ENCODE measurements around the gene CCDC61. TPM values are rescaled to one million over a fixed set of nuclear protein-coding genes. Genes with fewer than 3 reads are reported as not detected.

CCDC61 gene
- total RNA-seq, 1 experiment from 2014 or later, result 10.5 TPM

GRCh38 chr19:46000491-46001246 is 5.4 kb downstream of the CCDC61 start:
- no peak for DNase-seq
- H3K36me3 ChIP-seq, result no peaks in the 10 kb centered on the region
- no peaks in the 10 kb centered on the region for H3K27me3 ChIP-seq
- no peak overlapping the region for H3K4me3 ChIP-seq
- H3K9me3 ChIP-seq, result no peaks in the 10 kb centered on the region

- DNase-seq, result no peak
- H3K9me3 ChIP-seq, result no peaks in the 10 kb centered on the region
- H3K4me3 ChIP-seq, result no peak overlapping the region
- H3K36me3 ChIP-seq, result no peaks in the 10 kb centered on the region
- H3K27me3 ChIP-seq, result no peaks in the 10 kb centered on the region
Measured at GRCh38 chr19:46002678-46003275, 7.5 kb downstream of the CCDC61 start.

- no peaks in the 10 kb centered on the region for H3K27me3 ChIP-seq
- no peaks in the 10 kb centered on the region for H3K36me3 ChIP-seq
- DNase-seq, result no peak
- no peaks in the 10 kb centered on the region for H3K9me3 ChIP-seq
- no peak overlapping the region for H3K4me3 ChIP-seq
Measured at GRCh38 chr19:46006411-46006810, 11.1 kb downstream of the CCDC61 start.

GRCh38 chr19:46009530-46010510 is 14.6 kb downstream of the CCDC61 start:
- Histone ChIP-seq H3K4me3 (no peak overlapping the region), H3K36me3 (no peaks in the 10 kb centered on the region), H3K9me3 (no peaks in the 10 kb centered on the region), H3K27me3 (no peaks in the 10 kb centered on the region)
- peak; percentile 59 for DNase-seq

GRCh38 chr19:46014534-46014933 is 19.3 kb downstream of the CCDC61 start:
- H3K4me3 ChIP-seq, result no peak overlapping the region
- DNase-seq, result no peak

GRCh38 chr19:46014941-46015686 is 19.8 kb downstream of the CCDC61 start:
- Histone ChIP-seq H3K9me3 (no peaks in the 10 kb centered on the region), H3K27me3 (no peaks in the 10 kb centered on the region), H3K36me3 (peaks cover 3% of the 10 kb centered on the region; the same call in 1 of the 2 replicates), H3K4me3 (no peak overlapping the region)
- no peak for DNase-seq

More at GRCh38 chr19:46014534-46014933, 19.3 kb downstream of the CCDC61 start:
- no peaks in the 10 kb centered on the region for H3K9me3 ChIP-seq
- H3K36me3 ChIP-seq, result peaks cover 3% of the 10 kb centered on the region; the same call in 1 of the 2 replicates
- no peaks in the 10 kb centered on the region for H3K27me3 ChIP-seq

- Histone ChIP-seq H3K27me3 (no peaks in the 10 kb centered on the region), H3K9me3 (no peaks in the 10 kb centered on the region), H3K4me3 (no peak overlapping the region), H3K36me3 (peaks cover 3% of the 10 kb centered on the region; the same call in 1 of the 2 replicates)
- no peak for DNase-seq
Measured at GRCh38 chr19:46015687-46016425, 20.6 kb downstream of the CCDC61 start.

- Histone ChIP-seq H3K4me3 (peak overlapping the region; percentile 48), H3K36me3 (peaks cover 3% of the 10 kb centered on the region; the same call in 1 of the 2 replicates), H3K9me3 (no peaks in the 10 kb centered on the region), H3K27me3 (no peaks in the 10 kb centered on the region)
- peak; percentile 74 for DNase-seq
Measured at GRCh38 chr19:46016426-46017094, 21.3 kb downstream of the CCDC61 start.

GRCh38 chr19:46017095-46017429 is 21.8 kb downstream of the CCDC61 start:
- H3K27me3 ChIP-seq, result no peaks in the 10 kb centered on the region
- no peaks in the 10 kb centered on the region for H3K9me3 ChIP-seq
- no peak for DNase-seq
- H3K4me3 ChIP-seq, result no peak overlapping the region; the same call in 1 of the 2 replicates
- peaks cover 3% of the 10 kb centered on the region; the same call in 1 of the 2 replicates for H3K36me3 ChIP-seq

GRCh38 chr19:46017874-46018675 is 22.8 kb downstream of the CCDC61 start:
- H3K36me3 ChIP-seq, result peaks cover 3% of the 10 kb centered on the region; the same call in 1 of the 2 replicates
- H3K27me3 ChIP-seq, result no peaks in the 10 kb centered on the region
- no peaks in the 10 kb centered on the region for H3K9me3 ChIP-seq
- H3K4me3 ChIP-seq, result no peak overlapping the region
- DNase-seq, result no peak

GRCh38 chr19:46018729-46019251 is 23.5 kb downstream of the CCDC61 start:
- no peak overlapping the region for H3K4me3 ChIP-seq
- H3K9me3 ChIP-seq, result no peaks in the 10 kb centered on the region
- no peak for DNase-seq
- no peaks in the 10 kb centered on the region for H3K27me3 ChIP-seq
- H3K36me3 ChIP-seq, result peaks cover 3% of the 10 kb centered on the region; the same call in 1 of the 2 replicates

GRCh38 chr19:46019270-46019669 is 24.0 kb downstream of the CCDC61 start:
- no peak for DNase-seq
- no peaks in the 10 kb centered on the region for H3K27me3 ChIP-seq

GRCh38 chr19:46020819-46021125 is 25.5 kb downstream of the CCDC61 start:
- peaks cover 3% of the 10 kb centered on the region; the same call in 1 of the 2 replicates for H3K36me3 ChIP-seq
- no peak for DNase-seq
- no peak overlapping the region for H3K4me3 ChIP-seq
- no peaks in the 10 kb centered on the region for H3K27me3 ChIP-seq
- no peaks in the 10 kb centered on the region for H3K9me3 ChIP-seq

More at GRCh38 chr19:46019270-46019669, 24.0 kb downstream of the CCDC61 start:
- Histone ChIP-seq H3K9me3 (no peaks in the 10 kb centered on the region), H3K36me3 (peaks cover 3% of the 10 kb centered on the region; the same call in 1 of the 2 replicates), H3K4me3 (no peak overlapping the region)

GRCh38 chr19:46021531-46022041 is 26.3 kb downstream of the CCDC61 start:
- Histone ChIP-seq H3K27me3 (no peaks in the 10 kb centered on the region; the same call in 1 of the 2 replicates), H3K4me3 (no peak overlapping the region), H3K9me3 (no peaks in the 10 kb centered on the region), H3K36me3 (peaks cover 3% of the 10 kb centered on the region; the same call in 1 of the 2 replicates)
- DNase-seq, result no peak

Data from MG63 (cell line).